Breast epithelium (tissue), 4 donors: ENCODE data around the gene KBTBD3. TPM values are rescaled to one million over a fixed set of nuclear protein-coding genes. Genes with fewer than 3 reads are reported as not detected.
"Not testable (repeated sequence)": the region's sequence is repeated elsewhere in the genome, so short reads cannot be mapped to it uniquely, and the experiment has no call there.

Source experiments
- DNase-seq, 2 donors: peaks; one replicate each; pipeline ENCODE4 v3.0.0-alpha.2; 2019; ENCODE audit warnings: low spot score in 2 of 2
- H3K27ac ChIP-seq, 2 donors: fragments of 200-600 bp; sonication (generic) in 1 of 2; one replicate each; pipeline ENCODE4 v1.5.1; 2016 to 2019; ENCODE audit warnings: mild to moderate bottlenecking in 1 of 2
- H3K27me3 ChIP-seq, 2 donors: fragments of 200-600 bp; sonication (generic) in 1 of 2; one replicate each; pipeline versions ENCODE4 v1.5.1 to v1.6.0; 2017 to 2019; ENCODE audit warnings: control low read depth in 1 of 2, mild to moderate bottlenecking in 1 of 2
- H3K36me3 ChIP-seq: fragments of 200-600 bp; one replicate; pipeline ENCODE4 v1.5.1; 2019
- H3K4me1 ChIP-seq, 2 donors: fragments of 200-600 bp; sonication (generic); one replicate each; pipeline ENCODE4 v1.5.1; 2016 to 2019; ENCODE audit warnings: control low read depth in 1 of 2
- H3K4me3 ChIP-seq, 3 donors: fragments of 200-600 bp; sonication (generic); 1 replicate in 2 of 3; 2 replicates in 1 of 3; pipeline ENCODE4 v1.5.1; 2016 to 2019; ENCODE audit warnings: mild to moderate bottlenecking in 3 of 3, moderate library complexity in 2 of 3
- H3K9me3 ChIP-seq, 2 donors: fragments of 200-600 bp; sonication (generic) in 1 of 2; one replicate each; pipeline ENCODE4 v1.5.1; 2016 to 2019; ENCODE audit warnings: control low read depth in 1 of 2
- CTCF ChIP-seq, 3 donors: fragments of 450-650 bp; IDR thresholded peaks; one replicate each; pipeline ENCODE4 v1.5.1; 2016 to 2017; ENCODE audit warnings: antibody characterized with exemption in 3 of 3, mild to moderate bottlenecking in 3 of 3, moderate library complexity in 3 of 3
- POLR2A ChIP-seq: fragments of 450-650 bp; IDR thresholded peaks from one replicate; pipeline ENCODE4 v1.6.1; 2016; ENCODE audit warnings: antibody characterized with exemption, mild to moderate bottlenecking, moderate library complexity
- POLR2AphosphoS5 ChIP-seq, 3 donors: sonication (generic); formaldehyde crosslinking; IDR thresholded peaks; one replicate each; pipeline ENCODE4 v1.6.1; 2017; ENCODE audit warnings: antibody characterized with exemption in 3 of 3
- intact Hi-C: fragments of 100-400 bp; cut with DNase I; formaldehyde crosslinking; loops from one replicate; pipeline ENCODE4 v1.15.1; 2023; ENCODE audit warnings: low total_unique reads
- total RNA-seq, 3 donors: library from RNA; depleted of rRNA; stranded (reverse); fragments of >200 nt; gene quantifications; one replicate each; pipeline ENCODE4 v1.1.0, GENCODE V29; 2016

The KBTBD3 gene
- total RNA-seq, 3 donors from 2014 or later, result 5.0 to 15.4 (median 13.6) TPM

GRCh38 chr11:106015066-106015465 is 62.1 kb downstream of the KBTBD3 start:
- Histone ChIP-seq H3K4me1 (no peaks in the 10 kb centered on the region), H3K27me3 (no peaks in the 10 kb centered on the region), H3K4me3 (no peak overlapping the region), H3K27ac (no peak overlapping the region), H3K36me3 (no peaks in the 10 kb centered on the region), H3K9me3 (no peaks in the 10 kb centered on the region)
- DNase-seq, result no peak
- TF ChIP-seq POLR2A (no peak), POLR2AphosphoS5 (IDR thresholded peaks at IDR 0.05) (no peak), CTCF (IDR thresholded peaks at IDR 0.05) (no peak)
- intact Hi-C loops, result no loop called here

- intact Hi-C loops, result no loop called here
- Histone ChIP-seq H3K9me3 (no peaks in the 10 kb centered on the region), H3K4me1 (no peaks in the 10 kb centered on the region), H3K27ac (no peak overlapping the region), H3K36me3 (peaks cover 3% of the 10 kb centered on the region), H3K27me3 (no peaks in the 10 kb centered on the region), H3K4me3 (no peak overlapping the region)
- TF ChIP-seq CTCF (IDR thresholded peaks at IDR 0.05) (no peak), POLR2AphosphoS5 (IDR thresholded peaks at IDR 0.05) (no peak), POLR2A (no peak)
- DNase-seq, result no peak
Measured at GRCh38 chr11:106014620-106015019, 62.5 kb downstream of the KBTBD3 start.

- Histone ChIP-seq H3K36me3 (peaks cover 5% of the 10 kb centered on the region), H3K4me1 (no peaks in the 10 kb centered on the region), H3K27ac (no peak overlapping the region), H3K4me3 (no peak overlapping the region), H3K27me3 (no peaks in the 10 kb centered on the region), H3K9me3 (no peaks in the 10 kb centered on the region)
- intact Hi-C loops, result no loop called here
- no peak for DNase-seq
- no peak for TF ChIP-seq POLR2AphosphoS5 (IDR thresholded peaks at IDR 0.05)
- no peak for TF ChIP-seq CTCF (IDR thresholded peaks at IDR 0.05)
- no peak for TF ChIP-seq POLR2A
Measured at GRCh38 chr11:106014035-106014434, 63.1 kb downstream of the KBTBD3 start.

GRCh38 chr11:106012744-106013143 is 64.4 kb downstream of the KBTBD3 start:
- Histone ChIP-seq H3K9me3 (no peaks in the 10 kb centered on the region), H3K4me3 (no peak overlapping the region), H3K27ac (no peak overlapping the region), H3K4me1 (no peaks in the 10 kb centered on the region), H3K27me3 (no peaks in the 10 kb centered on the region), H3K36me3 (peaks cover 5% of the 10 kb centered on the region)
- TF ChIP-seq POLR2AphosphoS5 (IDR thresholded peaks at IDR 0.05) (no peak), CTCF (IDR thresholded peaks at IDR 0.05) (no peak), POLR2A (no peak)
- intact Hi-C loops, result no loop called here
- DNase-seq, result no peak

- peaks cover 5% of the 10 kb centered on the region for H3K36me3 ChIP-seq
Measured at GRCh38 chr11:106011481-106011880, 65.7 kb downstream of the KBTBD3 start.

GRCh38 chr11:106003094-106003493 is 74.1 kb downstream of the KBTBD3 start:
- intact Hi-C loops, result not testable (repeated sequence)

More at GRCh38 chr11:106011481-106011880, 65.7 kb downstream of the KBTBD3 start:
- no peak for DNase-seq
- H3K9me3 ChIP-seq, result no peaks in the 10 kb centered on the region
- H3K27ac ChIP-seq, result no peak overlapping the region
- no peak overlapping the region for H3K4me3 ChIP-seq
- no peaks in the 10 kb centered on the region for H3K27me3 ChIP-seq
- H3K4me1 ChIP-seq, result no peaks in the 10 kb centered on the region
- intact Hi-C loops, result no loop called here
- TF ChIP-seq POLR2AphosphoS5 (IDR thresholded peaks at IDR 0.05) (no peak), POLR2A (no peak), CTCF (IDR thresholded peaks at IDR 0.05) (no peak)

More at GRCh38 chr11:106003094-106003493, 74.1 kb downstream of the KBTBD3 start:
- not testable (repeated sequence) for H3K4me1 ChIP-seq, H3K36me3 ChIP-seq, H3K4me3 ChIP-seq, H3K27me3 ChIP-seq, H3K27ac ChIP-seq, DNase-seq
- peaks cover 8 to 16% of the 10 kb centered on the region in 2 donors for H3K9me3 ChIP-seq
